GM18861 (cell line): ENCODE results near the gene ITGA1.
"Not testable (repeated sequence)": the region's sequence is repeated elsewhere in the genome, so short reads cannot be mapped to it uniquely, and the experiment has no call there.

Experiments used
- ATAC-seq: cut with Tn5 transposase; IDR thresholded peaks from one replicate; pipeline ENCODE4 v1.9.1; 2021; ENCODE audit not compliant: unreplicated experiment

ITGA1 gene

DNA sequence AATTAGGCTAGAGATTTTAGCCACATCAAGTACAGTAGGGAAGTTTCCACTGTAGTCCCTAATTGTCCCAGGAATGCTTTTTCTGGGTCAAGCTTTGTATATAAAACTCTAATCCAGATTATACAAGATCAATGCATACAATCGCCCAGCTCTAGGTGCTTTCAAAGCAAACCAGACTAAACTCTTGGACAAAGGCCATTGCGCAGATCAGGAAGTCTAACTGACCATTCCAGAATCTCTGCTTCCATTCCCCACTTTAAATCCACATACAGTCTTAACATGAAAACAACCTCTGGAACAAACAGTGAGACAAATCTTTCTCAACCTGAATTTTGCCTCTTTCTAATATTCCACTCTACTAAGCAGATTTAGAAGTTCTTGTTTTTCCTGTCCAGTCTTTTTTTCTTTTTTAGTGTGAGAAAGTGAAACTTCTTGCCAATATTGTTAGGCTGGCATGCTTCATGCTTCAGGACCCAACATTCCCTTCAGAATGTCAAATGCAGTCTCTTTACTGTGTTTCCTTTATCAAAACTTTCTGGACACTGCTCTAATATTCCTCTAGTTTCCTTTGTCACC is 76.1 kb downstream of the ITGA1 start:
- ATAC-seq: no peak

GRCh38 chr5:52864371-52864770 is 76.7 kb downstream of the ITGA1 start:
- ATAC-seq: no peak

- no peak for ATAC-seq
These were observed 77.2 kb downstream of the ITGA1 start for GRCh38 chr5:52864884-52865283.

DNA sequence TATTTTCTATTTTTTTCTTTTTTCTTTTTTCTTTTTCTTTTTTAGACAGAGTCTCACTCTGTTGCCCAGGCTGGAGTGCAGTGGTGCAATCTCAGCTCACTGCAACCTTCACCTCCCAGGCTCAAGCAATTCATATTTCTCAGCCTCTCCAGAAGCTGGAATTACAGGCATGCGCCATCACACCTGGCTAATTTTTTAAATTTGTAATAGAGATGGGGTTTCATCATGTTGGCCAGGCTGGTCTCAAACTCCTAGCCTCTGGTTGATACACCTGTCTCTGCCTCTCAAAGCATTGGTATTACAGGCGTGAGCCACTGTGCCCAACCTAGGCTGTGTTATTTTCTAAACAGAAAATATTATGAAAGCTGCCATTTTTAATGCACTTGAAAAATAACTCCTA is 78.3 kb downstream of the ITGA1 start:
- not testable (repeated sequence) for ATAC-seq

- no peak for ATAC-seq
These were observed 80.1 kb downstream of the ITGA1 start for GRCh38 chr5:52867809-52868208.

GRCh38 chr5:52868417-52868816 is 80.7 kb downstream of the ITGA1 start:
- no peak for ATAC-seq

GRCh38 chr5:52869391-52869790 is 81.7 kb downstream of the ITGA1 start:
- ATAC-seq: no peak

GRCh38 chr5:52870448-52870847 is 82.7 kb downstream of the ITGA1 start:
- ATAC-seq: no peak

GRCh38 chr5:52875827-52876226 is 88.1 kb downstream of the ITGA1 start:
- no peak for ATAC-seq

DNA sequence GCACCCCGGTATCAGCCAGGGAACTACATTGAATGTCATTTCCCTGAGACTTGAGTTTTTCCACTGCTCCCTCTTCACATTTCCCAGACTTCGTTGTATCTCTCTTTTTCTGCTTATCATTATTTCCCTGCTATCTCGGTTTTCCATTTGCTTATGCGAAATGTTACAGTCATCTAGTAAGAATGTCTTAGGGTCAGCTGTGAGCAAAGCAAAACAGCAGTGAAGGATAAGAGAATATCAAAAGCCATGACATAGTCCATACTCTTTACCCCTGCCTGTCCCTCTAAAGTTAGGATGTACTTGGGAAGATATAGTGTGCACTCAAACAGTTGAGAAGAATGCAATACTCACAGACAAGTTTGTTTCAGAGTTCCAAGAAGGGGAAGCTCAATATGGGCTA is 88.7 kb downstream of the ITGA1 start:
- no peak for ATAC-seq

GRCh38 chr5:52878656-52879055 is 90.9 kb downstream of the ITGA1 start:
- ATAC-seq: no peak

GRCh38 chr5:52880541-52880940 is 92.8 kb downstream of the ITGA1 start:
- no peak for ATAC-seq

DNA sequence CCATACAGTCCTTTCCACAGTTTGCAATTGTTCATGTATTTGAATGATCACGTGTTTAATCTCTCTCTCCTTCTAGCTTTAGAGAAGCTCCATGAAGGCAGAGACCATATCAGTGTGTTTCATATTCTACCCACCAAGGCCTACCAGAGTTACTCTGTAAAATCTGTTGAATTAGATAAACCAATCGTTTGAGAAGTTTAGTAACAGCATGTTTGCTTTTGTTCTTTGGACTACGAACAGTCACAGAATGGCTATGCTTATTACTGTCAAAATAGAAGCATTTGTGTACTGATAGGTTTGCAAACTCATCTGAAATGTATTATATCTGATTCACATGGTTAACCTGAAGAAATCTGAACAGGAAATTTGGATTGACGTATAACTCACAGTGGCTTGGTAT is 93.8 kb downstream of the ITGA1 start:
- ATAC-seq: no peak

GRCh38 chr5:52883110-52883509 is 95.4 kb downstream of the ITGA1 start:
- ATAC-seq: no peak

- no peak for ATAC-seq
These were observed 96.7 kb downstream of the ITGA1 start for GRCh38 chr5:52884453-52884852.

DNA sequence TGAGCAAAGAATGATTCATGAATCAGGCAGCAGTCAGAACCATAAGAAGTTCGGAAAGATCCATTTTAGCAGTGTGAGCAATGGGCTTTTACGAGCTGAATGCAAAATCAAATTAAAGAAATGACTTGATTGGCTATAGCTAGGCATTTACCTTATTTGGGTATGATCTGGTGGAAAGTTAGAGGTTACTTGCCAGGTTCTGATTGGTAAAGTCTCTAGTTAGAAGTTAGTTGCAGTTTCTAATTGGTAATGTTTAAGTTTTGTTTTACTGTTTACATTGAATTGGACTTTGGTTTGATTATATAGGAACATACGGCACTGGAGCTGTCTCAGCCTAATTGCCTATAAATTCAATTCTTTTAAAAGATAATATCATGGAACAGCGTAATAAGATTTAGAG is 97.9 kb downstream of the ITGA1 start:
- no peak for ATAC-seq

DNA sequence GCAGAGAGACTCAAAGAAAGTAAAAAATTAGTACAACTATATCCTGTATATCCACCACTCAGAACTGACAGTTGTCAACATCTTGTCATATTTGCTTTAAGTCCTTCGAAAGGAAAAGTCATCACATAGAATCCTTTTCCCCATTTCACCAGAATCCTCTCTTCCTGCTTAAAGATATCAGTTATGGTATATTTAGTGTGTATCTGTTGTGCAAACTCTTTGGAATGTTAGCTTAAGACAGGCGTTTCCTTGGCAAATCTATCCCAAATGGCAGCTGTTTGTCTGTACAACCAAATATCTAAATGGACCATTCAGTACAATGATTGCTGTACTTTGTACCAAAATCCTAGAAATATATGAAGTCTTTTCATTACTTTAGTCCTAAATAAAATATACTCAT is 98.5 kb downstream of the ITGA1 start:
- no peak for ATAC-seq

- ATAC-seq: no peak
These were observed 99.3 kb downstream of the ITGA1 start for GRCh38 chr5:52887066-52887465.

DNA sequence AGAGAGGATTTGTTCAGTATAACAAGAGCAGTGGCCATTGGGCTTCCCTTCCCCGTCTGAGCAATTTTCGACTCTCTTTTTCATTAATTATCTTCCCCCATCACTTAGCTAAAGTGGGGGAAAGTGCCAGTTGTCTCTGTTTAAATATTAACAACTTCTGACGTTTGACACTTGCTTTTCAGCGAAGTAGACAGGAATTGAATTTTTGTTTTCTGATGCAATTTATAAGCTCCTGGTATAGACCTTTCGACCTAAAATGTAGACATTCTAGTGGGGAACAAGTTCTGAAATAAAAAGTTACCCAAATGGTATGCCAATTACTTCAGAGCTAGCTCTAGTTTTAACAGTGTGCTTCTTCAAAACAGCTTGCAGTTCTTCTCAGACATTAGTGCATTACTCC is 100.6 kb downstream of the ITGA1 start:
- no peak for ATAC-seq

DNA sequence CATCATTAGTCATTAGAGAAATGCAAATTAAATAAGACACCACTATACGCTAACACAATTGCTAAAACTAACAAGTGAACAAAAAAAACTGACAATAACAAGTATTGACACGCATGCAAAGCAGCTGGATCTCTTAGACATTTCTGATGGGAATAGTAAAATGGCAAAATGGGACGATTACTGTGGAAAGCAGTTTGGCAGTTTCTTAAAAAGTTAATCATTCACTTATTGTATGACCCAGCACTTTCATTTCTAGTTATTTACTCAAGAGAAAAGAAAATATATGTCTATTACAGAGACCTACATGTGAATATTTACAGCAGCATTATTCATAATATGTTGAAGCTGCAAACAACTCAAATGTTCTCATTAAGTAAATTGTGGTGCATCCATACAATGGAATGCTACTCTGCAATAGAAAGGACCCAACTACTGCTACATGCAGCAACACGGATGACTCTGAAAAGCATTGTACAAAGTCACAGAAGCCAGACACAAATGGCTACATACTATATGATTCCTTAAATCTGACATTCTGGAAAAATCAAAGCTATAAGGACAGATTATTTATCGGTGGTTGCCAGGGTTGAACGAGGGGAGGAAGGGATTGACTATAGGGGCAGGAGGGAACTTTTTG is 104.6 kb downstream of the ITGA1 start:
- ATAC-seq: no peak

DNA sequence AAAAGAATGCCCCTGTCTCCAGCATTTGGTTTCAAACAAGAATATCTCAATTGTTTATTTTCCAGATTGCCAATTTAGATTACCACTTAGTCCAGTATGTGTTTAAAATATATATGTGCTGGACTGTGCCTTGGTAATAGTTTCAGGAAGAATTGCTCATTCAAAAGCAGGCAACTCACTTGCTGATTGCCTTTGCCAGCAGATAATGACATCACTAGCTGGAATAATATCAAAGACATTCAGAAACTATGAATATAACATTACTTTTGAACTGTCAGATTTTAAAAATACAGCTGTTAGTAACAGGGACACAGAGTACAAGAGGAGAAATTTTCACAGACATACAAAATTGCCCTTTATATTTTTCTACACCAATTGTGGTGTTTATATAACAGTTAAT is 105.4 kb downstream of the ITGA1 start:
- no peak for ATAC-seq

GRCh38 chr5:52893863-52894262 is 106.1 kb downstream of the ITGA1 start:
- no peak for ATAC-seq

DNA sequence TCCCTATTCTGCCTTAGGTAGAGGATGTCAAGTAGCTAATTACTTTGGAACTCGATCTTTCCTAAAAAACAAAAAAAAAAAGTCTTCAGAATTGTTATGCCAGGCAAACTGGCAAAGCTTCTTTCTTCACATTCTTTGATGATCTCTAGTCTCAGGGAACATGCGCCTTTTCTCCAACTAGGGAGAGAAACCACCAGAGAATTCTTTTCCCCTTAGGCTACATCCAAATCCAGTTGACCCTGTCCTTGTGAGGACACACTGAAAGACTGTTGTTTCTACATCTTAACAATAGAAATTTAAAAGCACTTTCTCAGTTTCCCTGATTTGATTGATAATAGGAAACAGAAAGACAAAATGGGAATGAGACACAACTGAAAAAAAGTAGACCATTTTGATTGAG is 106.7 kb downstream of the ITGA1 start:
- ATAC-seq: no peak
